Gastrocnemius medialis (tissue), 4 donors: ENCODE data around the gene TOB1.

Experiments used
- CTCF ChIP-seq, 5 experiments: fragments of 450-650 bp in 3 of 5; fragments of 200-600 bp in 2 of 5; sonication (generic) in 2 of 5; IDR thresholded peaks in 4 of 5; conservative IDR thresholded peaks in 1 of 5; 1 replicate in 4 of 5; 2 replicates in 1 of 5; pipeline ENCODE4 v1.5.1; 2016 to 2019; ENCODE audit warnings: antibody characterized with exemption in 5 of 5, mild to moderate bottlenecking in 3 of 5, moderate library complexity in 3 of 5
- POLR2A ChIP-seq, 2 donors: fragments of 450-650 bp; IDR thresholded peaks; one replicate each; pipeline ENCODE4 v1.6.1; 2017; ENCODE audit warnings: antibody characterized with exemption in 2 of 2, mild to moderate bottlenecking in 2 of 2, moderate library complexity in 2 of 2

GRCh38 chr17:50840311-50840851, 25.8 kb downstream of the TOB1 start:
- TF ChIP-seq CTCF (IDR thresholded peaks at IDR 0.05 in 4 of 5, conservative IDR thresholded peaks at IDR 0.05 in 1 of 5) (no peak), POLR2A (IDR thresholded peaks at IDR 0.05) (no peak)
